ENCODE measurements around the gene DUSP1. TPM values are rescaled to one million over a fixed set of nuclear protein-coding genes. Genes with fewer than 3 reads are reported as not detected.

DUSP1 gene
- total and polyA plus RNA-seq, 9 of the 15 experiments (the other 6 are each of a cell fraction or from before 2014, with no cell fraction given): 2.1 to 14.2 (median 8.5) TPM

- TF ChIP-seq POLR2AphosphoS5 (IDR thresholded peaks at IDR 0.05; ENCODE audit: control insufficient read depth, insufficient read depth, low read depth, low read length) (no peak), ZNF740 (CRISPR knock-in tag; IDR thresholded peaks at IDR 0.05) (no peak), ZNF740 (tag; IDR thresholded peaks at IDR 0.05) (no peak), HDAC3 (IDR thresholded peaks at IDR 0.05; ENCODE audit: borderline replicate concordance, partially characterized antibody) (no peak), ZBTB40 (IDR thresholded peaks at IDR 0.05) (no peak), ZBTB40 (CRISPR knock-in tag; IDR thresholded peaks at IDR 0.05) (no peak), CAMTA2 (CRISPR knock-in tag; conservative IDR thresholded peaks at IDR 0.05) (no peak), EHMT2 (IDR thresholded peaks at IDR 0.05) (peak; percentile 28; the same call in 1 of the 2 replicates), POLR3A (IDR thresholded peaks at IDR 0.05; ENCODE audit: borderline replicate concordance, extremely low read depth, insufficient read depth, insufficient read length) (no peak), CBFA2T3 (IDR thresholded peaks at IDR 0.05) (peak; percentile 22; the same call in 1 of the 2 replicates), ARNT (IDR thresholded peaks at IDR 0.05) (peak in 1 of 2 experiments; percentile 38; a peak in 1 of 4 replicates), FOXP1 (CRISPR knock-in tag; IDR thresholded peaks at IDR 0.05) (no peak)
Measured at GRCh38 chr5:172786736-172787462, 15.9 kb upstream of the DUSP1 start (continued).
